HCT116 (cell line): ENCODE data around the gene VPS26A.

Experiments used
- CTCF ChIP-seq, 3 experiments: fragments of 200-600 bp in 1 of 3; sonication (generic) in 1 of 3; IDR thresholded peaks in 2 of 3; conservative IDR thresholded peaks in 1 of 3; 2 replicates each; pipeline ENCODE4 v1.5.1; 2012 to 2017; ENCODE audit warnings: low read depth in 2 of 3, low read length in 2 of 3, antibody characterized with exemption in 1 of 3, borderline replicate concordance in 1 of 3, control low read depth in 1 of 3, mild to moderate bottlenecking in 1 of 3, mixed read lengths in 1 of 3, mixed run types in 1 of 3, moderate library complexity in 1 of 3; ENCODE audit not compliant: insufficient read depth in 1 of 3
- EZH2phosphoT487 ChIP-seq: fragments of 200-600 bp; IDR thresholded peaks from 2 replicates; pipeline ENCODE4 v1.6.1; 2018; ENCODE audit warnings: antibody characterized with exemption, borderline replicate concordance
- POLR2A ChIP-seq: IDR thresholded peaks from 2 replicates; pipeline ENCODE4 v1.7.0; 2011; ENCODE audit warnings: borderline replicate concordance; ENCODE audit not compliant: insufficient read depth, insufficient read length; ENCODE audit errors: extremely low read depth
- RAD21 ChIP-seq: IDR thresholded peaks from 2 replicates; pipeline ENCODE4 v1.6.1; 2012; ENCODE audit warnings: low read depth, mild to moderate bottlenecking

GRCh38 chr10:69089638-69090599 is 34.1 kb upstream of the VPS26A start:
- TF ChIP-seq CTCF (IDR thresholded peaks at IDR 0.05 in 2 of 3, conservative IDR thresholded peaks at IDR 0.05 in 1 of 3; ENCODE audit: borderline replicate concordance in 1 of 3, insufficient read depth in 1 of 3, low read depth in 2 of 3, low read length in 2 of 3) (no peak), RAD21 (no peak), EZH2phosphoT487 (no peak), POLR2A (no peak)
